K562 (cell line): ENCODE measurements around the gene ALDH16A1. TPM values are rescaled to one million over a fixed set of nuclear protein-coding genes. Genes with fewer than 3 reads are reported as not detected.

ENCODE experiments used
- BCL6 ChIP-seq: fragments of 250-450 bp; sonication (Bioruptor Pico); IDR thresholded peaks from 2 replicates; pipeline ENCODE4 v1.4.0; 2020
- CEBPG ChIP-seq, 3 experiments: fragments of 200-800 bp in 1 of 3; sonication (Bioruptor generic) in 1 of 3; sonication (generic) in 1 of 3; formaldehyde crosslinking in 1 of 3; IDR thresholded peaks in 2 of 3; conservative IDR thresholded peaks in 1 of 3; 2 replicates each; pipeline versions ENCODE4 v1.6.1 to v1.8.0; 2016 to 2022; ENCODE audit warnings: missing compliant biosample characterization in 2 of 3, missing genetic modification characterization in 2 of 3, mild to moderate bottlenecking in 1 of 3, missing genetic modification reagents in 1 of 3
- DPF2 ChIP-seq: fragments of 450-650 bp; IDR thresholded peaks from 2 replicates; pipeline ENCODE4 v1.6.1; 2016
- E2F6 ChIP-seq, 2 experiments: IDR thresholded peaks; 2 replicates each; pipeline ENCODE4 v1.6.1; 2011; ENCODE audit warnings: borderline replicate concordance in 1 of 2, control low read depth in 1 of 2, low read depth in 1 of 2, low read length in 1 of 2, mild to moderate bottlenecking in 1 of 2, mixed read lengths in 1 of 2, moderate library complexity in 1 of 2; ENCODE audit not compliant: insufficient read depth in 1 of 2, insufficient read length in 1 of 2, poor library complexity in 1 of 2, severe bottlenecking in 1 of 2; ENCODE audit errors: extremely low read depth in 1 of 2
- EHMT2 ChIP-seq: fragments of 450-650 bp; IDR thresholded peaks from 2 replicates; pipeline ENCODE4 v1.6.1; 2018; ENCODE audit warnings: antibody characterized with exemption
- GTF3C2 ChIP-seq: IDR thresholded peaks from 3 replicates; pipeline ENCODE4 v1.6.1; 2011; ENCODE audit warnings: borderline replicate concordance, mild to moderate bottlenecking, moderate library complexity; ENCODE audit not compliant: insufficient read length; ENCODE audit errors: extremely low read depth
- HBP1 ChIP-seq: fragments of 450-650 bp; formaldehyde crosslinking; IDR thresholded peaks from 2 replicates; pipeline ENCODE4 v1.4.0; 2022; ENCODE audit warnings: missing genetic modification characterization
- HINFP ChIP-seq: fragments of 450-650 bp; conservative IDR thresholded peaks from 2 replicates; pipeline ENCODE4 v1.6.1; 2016; ENCODE audit warnings: missing genetic modification characterization, low read depth, mild to moderate bottlenecking, control low read depth, missing compliant biosample characterization
- HNRNPH1 ChIP-seq: fragments of 200-400 bp; formaldehyde crosslinking; optimal IDR thresholded peaks from 2 replicates; pipeline ENCODE3; 2017; ENCODE audit warnings: low read depth, mild to moderate bottlenecking, low read length, moderate library complexity
- MNT ChIP-seq, 2 experiments: fragments of 450-650 bp; conservative IDR thresholded peaks; 2 replicates each; pipeline ENCODE4 v1.6.1; 2017; ENCODE audit warnings: mild to moderate bottlenecking in 2 of 2, moderate library complexity in 2 of 2
- PREB ChIP-seq: sonication (generic); formaldehyde crosslinking; IDR thresholded peaks from 2 replicates; pipeline ENCODE4 v1.8.1; 2023; ENCODE audit warnings: mild to moderate bottlenecking, missing genetic modification reagents
- SMARCE1 ChIP-seq: fragments of 450-650 bp; IDR thresholded peaks from 2 replicates; pipeline ENCODE4 v1.7.1; 2016; ENCODE audit warnings: mild to moderate bottlenecking
- SPI1 ChIP-seq: IDR thresholded peaks from 2 replicates; pipeline ENCODE4 v1.6.1; 2011; ENCODE audit warnings: low read depth, low read length, control low read depth, borderline replicate concordance
- ZNF584 ChIP-seq: fragments of 200-800 bp; sonication (Bioruptor generic); IDR thresholded peaks from 2 replicates; pipeline ENCODE4 v1.6.1; 2016; ENCODE audit warnings: low read depth, mild to moderate bottlenecking, missing genetic modification characterization, missing compliant biosample characterization
- polyA plus RNA-seq, 8 experiments: library from polyadenylated mRNA; depleted of rRNA in 4 of 8; stranded (reverse) in 5 of 8; unstranded in 3 of 8; fragments of >200 nt; fragmentation: Nextera tagmentation in 2 of 8; fragmentation: Illumina TruSeq in 1 of 8; extraction: Ambion mirVana in 2 of 8; extraction: Trizol in 1 of 8; gene quantifications; 2 replicates each; pipeline versions ENCODE4 v1.2.1 to v1.2.3, GENCODE V29; 2011 to 2014; ENCODE audit warnings: inconsistent platforms in 1 of 8, missing spikeins in 1 of 8
- total RNA-seq, 7 experiments: library from RNA; depleted of rRNA in 6 of 7; stranded (reverse); fragments of >200 nt in 6 of 7; fragmentation: Illumina TruSeq in 2 of 7; extraction: Trizol in 2 of 7; gene quantifications; 2 replicates each; pipeline versions ENCODE4 v1.2.1 to v1.2.3, GENCODE V29; 2011 to 2021; ENCODE audit warnings: low replicate concordance in 1 of 7

The ALDH16A1 gene
- total and polyA plus RNA-seq, 9 of the 15 experiments (the other 6 are each of a cell fraction or from before 2014, with no cell fraction given): 2.2 to 52.2 (median 7.6) TPM

- TF ChIP-seq CEBPG (CRISPR knock-in tag; IDR thresholded peaks at IDR 0.05) (no peak), CEBPG (tag; conservative IDR thresholded peaks at IDR 0.05 in 1 of 2, IDR thresholded peaks at IDR 0.05 in 1 of 2) (no peak), SPI1 (no peak), EHMT2 (no peak), SMARCE1 (0 out of 2 replicates have a peak, but pooled peaks have one; percentile 35), ZNF584 (no peak), GTF3C2 (no peak), E2F6 (IDR thresholded peaks at IDR 0.05; ENCODE audit: borderline replicate concordance in 1 of 2, extremely low read depth in 1 of 2, insufficient read depth in 1 of 2, insufficient read length in 1 of 2, low read depth in 1 of 2, low read length in 1 of 2, poor library complexity in 1 of 2, severe bottlenecking in 1 of 2) (no peak), DPF2 (peak; percentile 69), PREB (no peak), HNRNPH1 (no peak), BCL6 (CRISPR knock-in tag) (no peak), HBP1 (CRISPR knock-in tag) (peak; percentile 76), HINFP (no peak), MNT (conservative IDR thresholded peaks at IDR 0.05) (no peak)
These were observed 29.7 kb upstream of the ALDH16A1 start, which contains the start of gene PTH2 (continued) for GRCh38 chr19:49423071-49423984.
